H1 (cell line): ENCODE data around the gene MLF2. TPM values are rescaled to one million over a fixed set of nuclear protein-coding genes. Genes with fewer than 3 reads are reported as not detected.

Source experiments
- CTCF ChIA-PET: fragments of 300-600 bp; sonication (Branson Sonifier 250); formaldehyde crosslinking; loops from one replicate; lab custom pipeline; 2021; ENCODE audit not compliant: partially characterized antibody; lab: Charles Lee
- POLR2A ChIA-PET: fragments of 300-600 bp; sonication (Branson Sonifier 250); formaldehyde crosslinking; loops from one replicate; lab custom pipeline; 2021; ENCODE audit warnings: inconsistent platforms; ENCODE audit not compliant: partially characterized antibody; lab: Charles Lee
- DNase-seq, 2 experiments: peaks; one replicate each; pipeline versions ENCODE4 v3.0.0 to v3.0.0-alpha.2; 2010 to 2022; ENCODE audit warnings: low spot score in 2 of 2, low read depth in 1 of 2, mixed read lengths in 1 of 2
- FAIRE-seq: peaks from 2 replicates; lab custom pipeline; 2011; peaks lifted over from hg19 to GRCh38; lab: Jason Lieb, UNC
- H2AFZ ChIP-seq: 2 replicates; pipeline ENCODE4 v1.8.1; 2012; ENCODE audit warnings: low read length, inconsistent platforms
- H2AK5ac ChIP-seq: 2 replicates; pipeline ENCODE4 v1.6.1; 2013; ENCODE audit warnings: low read depth, low read length
- H2BK120ac ChIP-seq: replicated peaks from 2 replicates; pipeline ENCODE3; 2013; ENCODE audit warnings: low read depth, low read length, inconsistent platforms
- H2BK12ac ChIP-seq: 2 replicates; pipeline ENCODE4 v1.6.1; 2013; ENCODE audit warnings: low read depth, low read length
- H2BK15ac ChIP-seq: 2 replicates; pipeline ENCODE4 v1.6.1; 2013; ENCODE audit warnings: low read length
- H2BK20ac ChIP-seq: 2 replicates; pipeline ENCODE4 v1.6.1; 2013; ENCODE audit warnings: low read length
- H2BK5ac ChIP-seq: 2 replicates; pipeline ENCODE4 v1.6.1; 2013; ENCODE audit warnings: low read depth, low read length
- H3K14ac ChIP-seq: 2 replicates; pipeline ENCODE4 v1.6.1; 2013; ENCODE audit warnings: inconsistent platforms; ENCODE audit not compliant: insufficient read length
- H3K18ac ChIP-seq: 2 replicates; pipeline ENCODE4 v1.6.1; 2013; ENCODE audit warnings: low read length; ENCODE audit errors: extremely low read depth
- H3K23ac ChIP-seq: 2 replicates; pipeline ENCODE4 v1.6.1; 2013; ENCODE audit warnings: inconsistent platforms; ENCODE audit not compliant: insufficient read length
- H3K23me2 ChIP-seq: 2 replicates; pipeline ENCODE4 v1.6.1; 2013; ENCODE audit warnings: low read depth, low read length
- H3K27ac ChIP-seq: 2 replicates; pipeline ENCODE4 v1.6.1; 2011; ENCODE audit warnings: low read depth, low read length, inconsistent platforms
- H3K27me3 ChIP-seq, 4 experiments: replicated peaks in 1 of 4; 1 replicate in 1 of 4; 2 replicates in 3 of 4; pipeline versions ENCODE4 v1.6.1 to v1.8.1; 2011 to 2013; ENCODE audit warnings: low read length in 3 of 4, mild to moderate bottlenecking in 3 of 4, inconsistent platforms in 2 of 4, mixed read lengths in 2 of 4, moderate library complexity in 1 of 4; ENCODE audit not compliant: control insufficient read depth in 3 of 4, insufficient read depth in 3 of 4; ENCODE audit errors: extremely low read depth in 1 of 4
- H3K36me3 ChIP-seq, 4 experiments: 2 replicates each; pipeline versions ENCODE4 v1.6.1 to v1.8.1; 2011 to 2013; ENCODE audit warnings: mild to moderate bottlenecking in 4 of 4, low read length in 3 of 4, moderate library complexity in 2 of 4, control low read depth in 1 of 4, inconsistent platforms in 1 of 4; ENCODE audit not compliant: insufficient read depth in 4 of 4, control insufficient read depth in 2 of 4
- H3K4ac ChIP-seq: replicated peaks from 2 replicates; pipeline ENCODE3; 2013; ENCODE audit warnings: low read length, low read depth, mixed read lengths, inconsistent platforms; ENCODE audit not compliant: insufficient read length
- H3K4me1 ChIP-seq, 4 experiments: replicated peaks in 1 of 4; 1 replicate in 1 of 4; 2 replicates in 3 of 4; pipeline versions ENCODE4 v1.6.1 to v1.8.1; 2011 to 2013; ENCODE audit warnings: low read length in 3 of 4, inconsistent platforms in 2 of 4, mixed read lengths in 1 of 4; ENCODE audit not compliant: insufficient read depth in 4 of 4, control insufficient read depth in 3 of 4
- H3K4me2 ChIP-seq, 2 experiments: 2 replicates each; pipeline versions ENCODE4 v1.6.1 to v1.8.1; 2011 to 2013; ENCODE audit warnings: low read depth in 2 of 2, low read length in 2 of 2, control low read depth in 1 of 2, inconsistent platforms in 1 of 2, mild to moderate bottlenecking in 1 of 2; ENCODE audit not compliant: insufficient read depth in 1 of 2
- H3K4me3 ChIP-seq, 4 experiments: fragments of 200-600, 300-600 bp in 1 of 4; sonication (generic), shearing (Covaris generic), sonication (Bioruptor Twin) in 1 of 4; 2 replicates each; pipeline versions ENCODE4 v1.5.1 to v1.8.1; 2011 to 2016; ENCODE audit warnings: low read length in 4 of 4, low read depth in 3 of 4, control low read depth in 2 of 4, inconsistent platforms in 2 of 4, mild to moderate bottlenecking in 2 of 4, mixed read lengths in 1 of 4, moderate library complexity in 1 of 4; ENCODE audit not compliant: insufficient read depth in 2 of 4; ENCODE audit errors: extremely low read depth in 1 of 4
- H3K56ac ChIP-seq: replicated peaks from 2 replicates; pipeline ENCODE3; 2013; ENCODE audit warnings: low read depth, mild to moderate bottlenecking, mixed read lengths, low read length, inconsistent platforms; ENCODE audit not compliant: insufficient read length
- H3K79me1 ChIP-seq: 2 replicates; pipeline ENCODE4 v1.6.1; 2013; ENCODE audit warnings: low read depth, low read length, control low read depth
- H3K79me2 ChIP-seq, 2 experiments: 2 replicates each; pipeline versions ENCODE4 v1.6.1 to v1.8.1; 2012 to 2013; ENCODE audit warnings: low read length in 2 of 2, mild to moderate bottlenecking in 2 of 2, inconsistent platforms in 1 of 2; ENCODE audit not compliant: insufficient read depth in 2 of 2, control insufficient read depth in 1 of 2
- H3K9ac ChIP-seq, 4 experiments: replicated peaks in 1 of 4; 1 replicate in 1 of 4; 2 replicates in 3 of 4; pipeline versions ENCODE4 v1.6.1 to v1.8.1; 2011 to 2013; ENCODE audit warnings: low read depth in 3 of 4, low read length in 3 of 4, control low read depth in 2 of 4, mild to moderate bottlenecking in 2 of 4, moderate library complexity in 2 of 4, inconsistent platforms in 1 of 4; ENCODE audit errors: extremely low read depth in 1 of 4
- H3K9me3 ChIP-seq, 2 experiments: 2 replicates each; pipeline versions ENCODE4 v1.6.1 to v1.8.1; 2012 to 2013; ENCODE audit warnings: mild to moderate bottlenecking in 2 of 2, moderate library complexity in 2 of 2, control low read depth in 1 of 2, inconsistent platforms in 1 of 2, low read depth in 1 of 2, low read length in 1 of 2, mixed read lengths in 1 of 2; ENCODE audit not compliant: insufficient read depth in 2 of 2
- H4K20me1 ChIP-seq, 2 experiments: replicated peaks in 1 of 2; 2 replicates each; pipeline versions ENCODE3 to v1.8.1; 2011 to 2013; ENCODE audit warnings: inconsistent platforms in 2 of 2, low read length in 2 of 2, mild to moderate bottlenecking in 1 of 2; ENCODE audit not compliant: insufficient read depth in 2 of 2, control insufficient read depth in 1 of 2
- H4K5ac ChIP-seq: 2 replicates; pipeline ENCODE4 v1.6.1; 2013; ENCODE audit warnings: low read length, low read depth, mixed read lengths, inconsistent platforms; ENCODE audit not compliant: insufficient read length
- H4K8ac ChIP-seq: 2 replicates; pipeline ENCODE4 v1.8.0; 2013; ENCODE audit warnings: mild to moderate bottlenecking, moderate library complexity, low read length, inconsistent platforms; ENCODE audit not compliant: insufficient read depth; ENCODE audit errors: extremely low read depth
- H4K91ac ChIP-seq: replicated peaks from 2 replicates; pipeline ENCODE3; 2013; ENCODE audit warnings: low read length, mixed read lengths, inconsistent platforms; ENCODE audit not compliant: insufficient read length
- NANOG ChIP-seq: IDR thresholded peaks from 2 replicates; pipeline ENCODE4 v1.6.1; 2011; ENCODE audit warnings: low read length, low read depth, mild to moderate bottlenecking, inconsistent platforms; ENCODE audit not compliant: insufficient read depth, poor library complexity, severe bottlenecking
- SIN3A ChIP-seq, 2 experiments: IDR thresholded peaks in 1 of 2; conservative IDR thresholded peaks in 1 of 2; 2 replicates each; pipeline ENCODE4 v1.6.1; 2011 to 2012; ENCODE audit warnings: low read length in 2 of 2, improper control_type of control experiment in 1 of 2, low read depth in 1 of 2, mild to moderate bottlenecking in 1 of 2
- TAF1 ChIP-seq: IDR thresholded peaks from 2 replicates; pipeline ENCODE4 v1.6.1; 2011; ENCODE audit warnings: mild to moderate bottlenecking, low read depth, low read length
- WGBS, 2 experiments: shearing (Covaris generic) in 1 of 2; methylation state at CpG; one replicate each; pipeline versions ENCODE4 v1.1.6 to v1.1.7; 2013 to 2015; ENCODE audit warnings: low lambda C conversion rate in 2 of 2, mixed read lengths in 2 of 2, inconsistent platforms in 1 of 2, low coverage in 1 of 2, missing lambda C conversion rate in 1 of 2; ENCODE audit not compliant: insufficient replicate concordance in 2 of 2, insufficient coverage in 1 of 2, insufficient read length in 1 of 2; ENCODE audit errors: extremely low coverage in 1 of 2, missing lambda C conversion rate in 1 of 2; 5-methylcytosine and 5-hydroxymethylcytosine counted together
- polyA plus RNA-seq, 7 experiments: library from polyadenylated mRNA; depleted of rRNA in 3 of 7; stranded (reverse) in 5 of 7; unstranded in 2 of 7; fragments of >200 nt in 5 of 7; fragments of 200-250 nt in 2 of 7; gene quantifications; 1 replicate in 5 of 7; 2 replicates in 1 of 7; 4 replicates in 1 of 7; pipeline versions ENCODE4 v1.2.1 to v1.2.3, GENCODE V29; 2011 to 2013; ENCODE audit warnings: missing spikeins in 2 of 7, mixed read lengths in 2 of 7
- total RNA-seq: library from RNA; stranded (reverse); fragmentation: NEBNext Ultra II Directional; extraction: Animal tissue kit (Norgen Biotek cat#: 25700); gene quantifications from 2 replicates; pipeline ENCODE4 v1.2.1, GENCODE V29; 2021
- TF ChIP-seq, protein P1 (sequence below): IDR thresholded peaks from 2 replicates; pipeline ENCODE4 v1.6.1; 2012; ENCODE audit warnings: inconsistent platforms

The MLF2 gene
- total and polyA plus RNA-seq, 2 of the 8 experiments (the other 6 are each of a cell fraction or from before 2014, with no cell fraction given), result 229 to 401 TPM

DNA sequence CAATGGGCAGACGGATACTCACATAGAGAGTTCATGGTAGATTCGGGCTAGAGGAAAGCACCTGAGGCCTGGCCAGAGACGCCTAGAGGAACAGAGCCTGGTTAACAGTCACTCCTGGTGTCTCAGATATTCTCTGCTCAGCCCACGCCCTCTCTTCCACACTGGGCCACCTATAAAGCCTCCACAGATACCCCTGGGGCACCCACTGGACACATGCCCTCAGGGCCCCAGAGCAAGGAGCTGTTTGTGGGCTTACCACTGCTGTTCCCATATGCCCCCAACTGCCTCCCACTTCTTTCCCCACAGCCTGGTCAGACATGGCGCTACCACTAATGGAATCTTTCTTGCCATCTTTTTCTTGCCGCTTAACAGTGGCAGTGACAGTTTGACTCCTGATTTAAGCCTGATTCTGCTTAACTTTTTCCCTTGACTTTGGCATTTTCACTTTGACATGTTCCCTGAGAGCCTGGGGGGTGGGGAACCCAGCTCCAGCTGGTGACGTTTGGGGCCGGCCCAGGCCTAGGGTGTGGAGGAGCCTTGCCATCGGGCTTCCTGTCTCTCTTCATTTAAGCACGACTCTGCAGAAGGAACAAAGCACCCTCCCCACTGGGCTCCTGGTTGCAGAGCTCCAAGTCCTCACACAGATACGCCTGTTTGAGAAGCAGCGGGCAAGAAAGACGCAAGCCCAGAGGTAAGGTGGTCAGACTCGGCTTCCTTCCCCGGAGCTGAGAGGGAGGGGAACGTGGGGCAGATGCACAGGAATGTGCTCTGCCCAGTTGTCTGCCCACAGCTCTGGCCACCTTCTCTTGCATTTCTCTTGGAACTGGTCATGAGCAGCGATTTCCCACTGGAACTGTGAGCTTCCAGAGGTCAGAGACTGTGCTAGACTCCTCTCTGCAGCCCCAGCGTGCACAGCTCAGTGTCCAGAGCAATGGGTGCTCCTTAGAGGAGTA, 36.3 kb upstream of the MLF2 start, which contains the start of gene CD4:
Gene CD4, plus strand, starts transcription at position 557 of the 953 bp plus-strand sequence. CDS start 10,611 bp downstream, outside the sequence.
- Histone ChIP-seq H4K8ac (peak within 1 kb of the TSS; percentile 57; the same call in 1 of the 2 replicates), H3K36me3 (no peaks in the 10 kb centered on the region), H2BK120ac (peak within 1 kb of the TSS; percentile 61), H2BK15ac (peak within 1 kb of the TSS; percentile 72), H4K91ac (peak within 1 kb of the TSS; percentile 11), H4K20me1 (no peaks in the 10 kb centered on the region), H3K27ac (no peak within 1 kb of the TSS), H2AFZ (peak within 1 kb of the TSS; percentile 82), H3K4me3 (no peak within 1 kb of the TSS), H3K9ac (no peak within 1 kb of the TSS), H3K23ac (no peak within 1 kb of the TSS), H3K56ac (no peak within 1 kb of the TSS), H2BK5ac (no peak within 1 kb of the TSS), H3K4me1 (peaks cover 4 to 13% (median 6%) of the 10 kb centered on the region in 4 experiments; a peak in 6 of 7 replicates), H3K4me2 (no peak within 1 kb of the TSS), H3K27me3 (no peaks in the 10 kb centered on the region), H2BK12ac (0 out of 2 replicates have a peak within 1 kb of the TSS, but pooled peaks have one; percentile 72), H2AK5ac (no peak within 1 kb of the TSS), H3K79me1 (no peaks in the 10 kb centered on the region), H3K4ac (peak within 1 kb of the TSS; percentile 74), H3K18ac (peak within 1 kb of the TSS; percentile 81; the same call in 1 of the 2 replicates), H2BK20ac (peak within 1 kb of the TSS; percentile 61; the same call in 1 of the 2 replicates), H4K5ac (no peak within 1 kb of the TSS), H3K79me2 (no peaks in the 10 kb centered on the region), H3K23me2 (no peaks in the 10 kb centered on the region), H3K9me3 (no peaks in the 10 kb centered on the region), H3K14ac (no peak within 1 kb of the TSS)
- 78% methylated on average over 18 of the region's 18 CpGs; no CpG with 5 or more reads in 1 of the 2 experiments for WGBS, 2 experiments
- TF ChIP-seq SIN3A (conservative IDR thresholded peaks at IDR 0.05 in 1 of 2, IDR thresholded peaks at IDR 0.05 in 1 of 2; ENCODE audit: low read depth in 1 of 2, low read length in 2 of 2) (0 out of 4 replicates have a peak, but pooled peaks of 1 of the 2 experiments have one; percentile 37), TAF1 (no peak), NANOG (no peak)
- TF ChIP-seq, protein P1, sequence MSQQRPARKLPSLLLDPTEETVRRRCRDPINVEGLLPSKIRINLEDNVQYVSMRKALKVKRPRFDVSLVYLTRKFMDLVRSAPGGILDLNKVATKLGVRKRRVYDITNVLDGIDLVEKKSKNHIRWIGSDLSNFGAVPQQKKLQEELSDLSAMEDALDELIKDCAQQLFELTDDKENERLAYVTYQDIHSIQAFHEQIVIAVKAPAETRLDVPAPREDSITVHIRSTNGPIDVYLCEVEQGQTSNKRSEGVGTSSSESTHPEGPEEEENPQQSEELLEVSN, result no peak
- CTCF ChIA-PET, result interaction anchor here (1.0 to 29.6 kb wide), 5 partner anchors 11 to 57 kb away, joined by 3 to 532 read pairs (median 7); partner anchors contain the start of genes GNB3, GPR162, MLF2 and P3H3
- FAIRE-seq (no peak), DNase-seq (no peak)
- POLR2A ChIA-PET, result interaction anchor here (0.6 to 2.4 kb wide), 6 partner anchors 11 to 80 kb away, joined by 3 to 13 read pairs (median 4); partner anchors contain the start of gene PTMS
